GM12875 (cell line): ENCODE measurements around the gene ARHGAP12.
A peak's percentile ranks its signal among the peaks of the same experiment; 100 is the strongest.

Experiments
- H3K4me3 ChIP-seq: one replicate; pipeline ENCODE4 v1.5.1; 2011; ENCODE audit warnings: low read depth, low read length, control low read depth
- TF ChIP-seq, protein P1 (sequence below): IDR thresholded peaks from 2 replicates; pipeline ENCODE4 v1.5.1; 2011; ENCODE audit warnings: low read depth, mild to moderate bottlenecking, control low read depth, inconsistent platforms, low read length, moderate library complexity, borderline replicate concordance; ENCODE audit not compliant: insufficient read depth

The ARHGAP12 gene

GRCh38 chr10:31808258-31809218 is 120.1 kb downstream of the ARHGAP12 start:
- peak overlapping the region; percentile 17 for H3K4me3 ChIP-seq
- TF ChIP-seq, protein P1, sequence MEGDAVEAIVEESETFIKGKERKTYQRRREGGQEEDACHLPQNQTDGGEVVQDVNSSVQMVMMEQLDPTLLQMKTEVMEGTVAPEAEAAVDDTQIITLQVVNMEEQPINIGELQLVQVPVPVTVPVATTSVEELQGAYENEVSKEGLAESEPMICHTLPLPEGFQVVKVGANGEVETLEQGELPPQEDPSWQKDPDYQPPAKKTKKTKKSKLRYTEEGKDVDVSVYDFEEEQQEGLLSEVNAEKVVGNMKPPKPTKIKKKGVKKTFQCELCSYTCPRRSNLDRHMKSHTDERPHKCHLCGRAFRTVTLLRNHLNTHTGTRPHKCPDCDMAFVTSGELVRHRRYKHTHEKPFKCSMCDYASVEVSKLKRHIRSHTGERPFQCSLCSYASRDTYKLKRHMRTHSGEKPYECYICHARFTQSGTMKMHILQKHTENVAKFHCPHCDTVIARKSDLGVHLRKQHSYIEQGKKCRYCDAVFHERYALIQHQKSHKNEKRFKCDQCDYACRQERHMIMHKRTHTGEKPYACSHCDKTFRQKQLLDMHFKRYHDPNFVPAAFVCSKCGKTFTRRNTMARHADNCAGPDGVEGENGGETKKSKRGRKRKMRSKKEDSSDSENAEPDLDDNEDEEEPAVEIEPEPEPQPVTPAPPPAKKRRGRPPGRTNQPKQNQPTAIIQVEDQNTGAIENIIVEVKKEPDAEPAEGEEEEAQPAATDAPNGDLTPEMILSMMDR = no peak

GRCh38 chr10:31804352-31804810 is 124.2 kb downstream of the ARHGAP12 start:
- TF ChIP-seq, protein P1 = no peak

DNA sequence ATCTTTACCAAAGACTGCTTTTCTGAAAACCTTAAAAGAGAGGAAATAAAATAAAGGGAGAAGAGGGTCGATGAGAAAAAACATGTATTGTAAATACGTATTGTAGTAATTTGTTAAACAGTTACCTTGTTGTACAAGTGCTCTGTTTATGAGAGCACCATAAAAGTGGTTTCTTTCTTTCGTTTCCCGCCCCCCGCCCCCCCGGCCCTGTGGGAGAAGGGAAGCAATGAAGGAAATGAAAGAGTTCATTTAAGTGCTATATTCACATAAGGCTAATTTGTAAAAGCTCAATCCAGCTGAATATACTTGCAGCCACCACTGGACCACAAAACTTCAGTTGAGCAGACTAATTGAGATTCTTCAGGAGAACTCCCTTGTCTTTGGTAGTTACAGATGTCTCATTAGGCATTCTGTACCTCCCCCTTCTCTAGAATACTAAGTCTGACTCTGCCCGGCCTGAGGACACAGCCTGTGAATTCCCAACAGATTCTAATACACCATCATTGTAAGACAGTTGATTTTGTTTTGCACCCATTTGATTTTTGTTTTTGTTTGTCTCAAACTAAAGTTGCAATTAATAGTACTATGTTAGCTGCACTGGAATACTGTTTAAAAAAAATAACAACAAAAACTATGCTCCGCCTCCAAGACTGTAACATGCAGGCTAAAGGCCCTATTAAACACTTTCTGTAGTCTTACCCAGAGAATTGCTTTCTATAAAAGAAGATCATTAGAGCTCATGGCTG is 124.9 kb downstream of the ARHGAP12 start:
- no peak overlapping the region for H3K4me3 ChIP-seq
- TF ChIP-seq, protein P1 = no peak

More at GRCh38 chr10:31804352-31804810, 124.2 kb downstream of the ARHGAP12 start:
- no peak overlapping the region for H3K4me3 ChIP-seq

GRCh38 chr10:31799181-31799580 is 129.4 kb downstream of the ARHGAP12 start:
- no peak overlapping the region for H3K4me3 ChIP-seq
- TF ChIP-seq, protein P1 = no peak

- TF ChIP-seq, protein P1 = no peak
- H3K4me3 ChIP-seq = no peak overlapping the region
Measured at GRCh38 chr10:31792745-31793144, 135.9 kb downstream of the ARHGAP12 start.

- H3K4me3 ChIP-seq = no peak overlapping the region
Measured at GRCh38 chr10:31789555-31789954, 139.1 kb downstream of the ARHGAP12 start.

More at GRCh38 chr10:31789555-31789954, 139.1 kb downstream of the ARHGAP12 start:
- TF ChIP-seq, protein P1 = no peak
